GM10266 (cell line): ENCODE data around the gene LDLR.

Experiments
- DNase-seq: peaks from one replicate; pipeline ENCODE4 v3.0.0; 2012; ENCODE audit errors: extremely low spot score
- TF ChIP-seq, protein P1 (sequence below): IDR thresholded peaks from 2 replicates; pipeline ENCODE4 v1.5.1; 2012; ENCODE audit warnings: mild to moderate bottlenecking, low read depth; ENCODE audit not compliant: control insufficient read depth, insufficient read depth; ENCODE audit errors: missing control alignments

Gene LDLR

DNA sequence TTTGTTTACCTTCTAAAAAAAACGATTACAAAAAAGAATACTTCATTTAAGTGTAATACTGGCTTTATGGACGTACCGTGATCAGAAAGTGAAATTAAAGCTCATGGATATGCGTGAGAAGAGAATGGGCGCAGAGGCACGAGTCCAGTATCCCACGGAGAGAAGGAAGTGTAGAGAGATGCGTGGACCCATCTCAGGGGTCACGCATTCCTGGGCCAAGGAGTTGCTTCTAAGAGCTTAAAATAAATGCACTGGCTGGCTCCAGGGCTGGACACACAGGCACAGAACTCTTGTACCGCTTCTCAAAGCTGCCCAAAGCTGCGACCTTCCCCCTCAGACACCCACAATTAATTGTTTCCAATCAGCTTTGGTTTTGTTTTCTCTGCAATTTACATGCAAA, 75.0 kb downstream of the LDLR start:
- TF ChIP-seq, protein P1, sequence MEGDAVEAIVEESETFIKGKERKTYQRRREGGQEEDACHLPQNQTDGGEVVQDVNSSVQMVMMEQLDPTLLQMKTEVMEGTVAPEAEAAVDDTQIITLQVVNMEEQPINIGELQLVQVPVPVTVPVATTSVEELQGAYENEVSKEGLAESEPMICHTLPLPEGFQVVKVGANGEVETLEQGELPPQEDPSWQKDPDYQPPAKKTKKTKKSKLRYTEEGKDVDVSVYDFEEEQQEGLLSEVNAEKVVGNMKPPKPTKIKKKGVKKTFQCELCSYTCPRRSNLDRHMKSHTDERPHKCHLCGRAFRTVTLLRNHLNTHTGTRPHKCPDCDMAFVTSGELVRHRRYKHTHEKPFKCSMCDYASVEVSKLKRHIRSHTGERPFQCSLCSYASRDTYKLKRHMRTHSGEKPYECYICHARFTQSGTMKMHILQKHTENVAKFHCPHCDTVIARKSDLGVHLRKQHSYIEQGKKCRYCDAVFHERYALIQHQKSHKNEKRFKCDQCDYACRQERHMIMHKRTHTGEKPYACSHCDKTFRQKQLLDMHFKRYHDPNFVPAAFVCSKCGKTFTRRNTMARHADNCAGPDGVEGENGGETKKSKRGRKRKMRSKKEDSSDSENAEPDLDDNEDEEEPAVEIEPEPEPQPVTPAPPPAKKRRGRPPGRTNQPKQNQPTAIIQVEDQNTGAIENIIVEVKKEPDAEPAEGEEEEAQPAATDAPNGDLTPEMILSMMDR, result no peak
- no peak for DNase-seq

DNA sequence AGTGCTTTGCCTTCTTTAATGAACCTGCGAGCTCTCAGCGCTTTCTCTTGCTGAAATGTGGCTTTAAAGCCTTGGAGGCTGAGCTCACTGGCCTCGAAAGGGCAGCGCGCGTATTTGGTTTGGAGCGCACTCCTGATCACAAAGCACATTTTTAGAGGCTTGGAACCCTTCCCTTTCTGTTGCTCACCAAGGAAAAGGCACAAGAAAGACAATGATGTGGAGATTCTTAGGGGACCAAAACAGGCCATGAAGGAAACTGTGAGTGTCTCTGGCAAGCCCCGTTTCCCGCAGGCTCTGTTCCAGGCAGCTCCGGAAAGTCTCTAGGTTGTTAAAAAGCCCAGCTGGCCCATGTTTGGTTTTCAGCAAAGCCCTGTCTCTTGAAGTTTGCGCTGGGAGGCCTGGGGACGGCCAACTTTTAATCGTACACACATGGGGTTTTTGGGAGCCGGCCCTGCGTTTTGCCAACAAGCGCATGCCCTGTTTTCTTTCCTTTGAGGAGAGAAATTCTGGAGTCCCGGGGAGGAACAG, 75.7 kb downstream of the LDLR start:
- no peak for DNase-seq
- TF ChIP-seq, protein P1, result no peak

DNA sequence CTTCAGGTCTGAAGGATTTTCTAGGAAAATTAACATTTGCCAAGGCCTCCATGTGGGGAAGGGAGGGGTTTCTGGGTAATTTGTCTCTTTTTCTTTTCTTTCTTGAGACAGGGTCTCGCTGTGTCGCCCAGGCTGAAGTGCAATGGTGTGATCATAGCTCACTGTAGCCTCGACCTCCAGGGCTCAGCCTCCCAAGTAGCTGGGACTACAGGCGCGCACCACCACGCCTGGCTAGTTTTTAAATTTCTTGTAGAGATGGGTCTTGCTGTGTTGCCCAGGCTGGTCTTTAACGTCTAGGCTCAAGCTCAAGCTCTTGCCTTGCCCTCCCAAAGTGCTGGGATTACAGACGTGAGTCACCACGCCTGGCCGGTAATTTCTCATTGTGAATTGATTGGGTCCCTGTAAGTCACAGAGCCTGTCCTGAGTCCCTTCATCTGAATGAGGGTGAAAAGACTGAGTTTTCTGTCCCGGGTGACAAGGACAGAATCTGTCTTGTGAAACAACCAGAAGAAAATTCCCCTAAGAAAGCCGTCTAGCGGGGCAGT, 76.3 kb downstream of the LDLR start:
- DNase-seq, result no peak
- TF ChIP-seq, protein P1, result no peak

DNA sequence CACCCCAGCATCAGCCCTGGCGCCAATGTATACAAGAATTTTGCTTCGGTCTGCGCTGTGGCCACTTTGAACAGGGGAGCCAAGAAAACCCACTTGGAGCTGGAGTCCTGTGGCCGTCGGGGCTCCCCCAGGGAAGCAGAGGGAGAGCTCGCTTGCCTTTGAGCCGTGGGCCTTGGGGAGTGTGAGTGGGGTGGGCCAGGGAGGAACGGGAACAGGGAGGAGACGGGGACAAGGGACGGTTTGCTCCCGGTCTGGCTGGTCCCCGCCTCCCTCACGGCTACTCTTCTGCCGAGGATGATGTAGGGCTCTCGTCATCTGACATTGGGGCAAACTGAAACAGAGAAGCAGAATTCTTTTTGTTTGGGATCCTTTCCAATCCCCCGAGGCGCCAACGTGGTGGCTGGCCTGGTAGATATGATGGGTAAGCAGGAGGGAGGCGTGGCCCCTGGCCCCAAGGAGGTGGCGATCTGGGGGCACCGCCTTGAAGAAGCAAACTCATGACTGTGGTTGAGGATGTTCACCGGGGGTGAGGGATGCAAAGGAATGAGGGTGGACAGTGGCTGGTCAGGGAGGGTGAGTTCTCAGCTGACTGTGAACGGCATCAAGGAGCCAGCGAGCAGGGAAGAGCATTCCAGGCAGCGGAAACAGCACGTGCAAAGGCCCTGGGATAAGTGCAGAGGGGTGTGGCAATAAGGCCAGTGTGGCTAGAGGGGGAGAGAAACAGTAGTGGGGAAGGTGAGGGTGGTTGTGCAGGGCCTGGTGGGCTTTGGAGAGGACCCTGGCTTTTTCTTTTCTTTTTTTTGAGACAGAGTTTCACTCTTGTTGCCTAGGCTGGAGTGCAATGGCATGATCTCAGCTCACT, 77.2 kb downstream of the LDLR start:
- TF ChIP-seq, protein P1, result no peak
- DNase-seq, result no peak

DNA sequence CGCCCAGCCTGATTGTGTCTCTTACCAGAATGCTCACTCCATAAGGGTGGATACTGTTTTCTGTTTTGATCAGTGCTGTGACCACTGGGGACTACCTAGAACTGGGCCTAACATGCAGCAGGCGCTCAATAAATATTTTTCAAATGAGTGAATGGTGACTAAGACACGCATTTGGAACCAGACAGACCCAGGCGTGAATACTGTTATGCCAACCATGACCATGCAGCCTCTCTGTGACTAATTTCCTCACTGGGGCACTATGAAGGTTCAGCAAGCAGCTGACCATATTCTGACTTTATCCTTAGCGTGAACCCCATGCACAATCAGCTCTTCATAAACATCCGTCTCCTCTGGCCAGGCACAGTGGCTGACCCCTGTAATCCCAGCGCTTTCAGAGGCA, 79.3 kb downstream of the LDLR start:
- TF ChIP-seq, protein P1, result no peak
- DNase-seq, result no peak

DNA sequence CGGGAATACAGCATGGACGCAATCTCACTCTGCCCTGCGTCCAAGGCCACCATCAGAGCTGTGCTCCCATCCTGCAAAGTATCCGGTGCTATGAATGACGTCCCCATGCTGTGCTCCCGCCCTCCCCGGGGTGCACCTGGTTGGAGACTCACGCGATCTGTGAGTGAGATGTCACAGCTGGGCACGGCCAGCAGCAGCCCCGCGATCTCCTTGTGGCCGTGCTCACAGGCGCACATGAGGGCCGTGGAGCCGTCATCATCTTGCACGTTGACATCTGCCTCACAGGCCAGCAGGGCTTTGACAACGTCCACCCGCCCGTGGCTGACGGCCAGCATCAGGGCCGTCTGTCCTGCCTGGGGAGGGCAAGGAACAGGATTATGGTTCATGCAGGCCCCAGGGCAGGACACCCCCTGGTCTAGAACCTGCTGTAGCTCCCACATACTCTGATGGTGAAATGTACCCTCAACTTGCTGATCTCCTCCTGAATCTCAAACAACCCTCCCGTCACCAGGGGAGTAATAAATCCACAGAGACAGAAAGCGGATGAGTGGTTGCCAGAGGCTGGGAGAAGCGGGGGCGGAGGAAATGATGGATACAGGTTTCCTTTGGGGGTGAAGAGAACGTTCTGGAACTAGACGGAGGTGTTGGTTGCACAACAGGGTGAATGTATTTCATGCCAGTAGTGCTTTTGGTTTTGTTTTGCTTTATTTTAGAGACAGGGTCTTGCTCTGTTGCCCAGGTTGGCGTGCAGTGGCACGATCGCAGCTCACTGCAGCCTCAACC, 80.8 kb downstream of the LDLR start:
- DNase-seq, result no peak
- TF ChIP-seq, protein P1, result no peak
